SK-N-SH treated with all-trans-retinoic acid at 6 μM for 48 hours (cell line): ENCODE results near the gene FLT1.

Experiments used
- ATAC-seq: fragments of 200-7000 bp; cut with Tn5 transposase; 3 replicates; pipeline ENCODE4 v1.9.1; 2020; ENCODE audit warnings: mild to moderate bottlenecking, moderate library complexity
- ARNTL ChIP-seq: fragments of 450-650 bp; formaldehyde crosslinking; IDR thresholded peaks from 2 replicates; pipeline ENCODE4 v1.5.0; 2020; ENCODE audit warnings: low read depth, mild to moderate bottlenecking, moderate library complexity, borderline replicate concordance
- BACH2 ChIP-seq: fragments of 250-450 bp; sonication (Bioruptor Pico); IDR thresholded peaks from 2 replicates; pipeline ENCODE4 v1.9.0; 2021; ENCODE audit warnings: mild to moderate bottlenecking, borderline replicate concordance
- CREB5 ChIP-seq: fragments of 250-450 bp; sonication (Bioruptor Pico); IDR thresholded peaks from 2 replicates; pipeline ENCODE4 v1.5.1; 2020; ENCODE audit warnings: low read depth, mild to moderate bottlenecking, moderate library complexity
- CSRNP3 ChIP-seq: fragments of 250-450 bp; sonication (Bioruptor Pico); IDR thresholded peaks from 2 replicates; pipeline ENCODE4 v1.5.1; 2021; ENCODE audit warnings: mild to moderate bottlenecking, moderate library complexity
- ESRRG ChIP-seq: fragments of 250-450 bp; sonication (Bioruptor Pico); IDR thresholded peaks from 2 replicates; pipeline ENCODE4 v1.6.1; 2021; ENCODE audit warnings: mild to moderate bottlenecking
- GLIS3 ChIP-seq: fragments of 250-450 bp; sonication (Bioruptor Pico); IDR thresholded peaks from 2 replicates; pipeline ENCODE4 v1.5.0; 2020; ENCODE audit warnings: mild to moderate bottlenecking, moderate library complexity
- ISL1 ChIP-seq: fragments of 250-450 bp; sonication (Bioruptor Pico); IDR thresholded peaks from 2 replicates; pipeline ENCODE4 v2.1.2; 2022; ENCODE audit warnings: mild to moderate bottlenecking, moderate library complexity
- OSR1 ChIP-seq: fragments of 250-450 bp; sonication (Bioruptor Pico); IDR thresholded peaks from 2 replicates; pipeline ENCODE4 v1.8.0; 2022; ENCODE audit warnings: moderate library complexity, mild to moderate bottlenecking, inconsistent platforms
- PATZ1 ChIP-seq: fragments of 250-450 bp; sonication (Bioruptor Pico); IDR thresholded peaks from 2 replicates; pipeline ENCODE4 v1.8.0; 2020; ENCODE audit warnings: mild to moderate bottlenecking, moderate library complexity, borderline replicate concordance
- PPARA ChIP-seq: fragments of 250-450 bp; sonication (Bioruptor Pico); IDR thresholded peaks from 2 replicates; pipeline ENCODE4 v1.5.0; 2020; ENCODE audit warnings: mild to moderate bottlenecking, borderline replicate concordance
- RARB ChIP-seq: fragments of 250-450 bp; sonication (Bioruptor Pico); IDR thresholded peaks from 2 replicates; pipeline ENCODE4 v1.8.0; 2021; ENCODE audit warnings: mild to moderate bottlenecking, moderate library complexity
- SNAI2 ChIP-seq: fragments of 250-450 bp; sonication (Bioruptor Pico); IDR thresholded peaks from 2 replicates; pipeline ENCODE4 v1.5.0; 2020; ENCODE audit warnings: mild to moderate bottlenecking, moderate library complexity
- TCF4 ChIP-seq: fragments of 250-450 bp; sonication (Bioruptor Pico); IDR thresholded peaks from 2 replicates; pipeline ENCODE4 v1.8.0; 2021; ENCODE audit warnings: mild to moderate bottlenecking, moderate library complexity, borderline replicate concordance
- TOX ChIP-seq: fragments of 250-450 bp; sonication (Bioruptor Pico); IDR thresholded peaks from 2 replicates; pipeline ENCODE4 v1.8.0; 2021; ENCODE audit warnings: mild to moderate bottlenecking, moderate library complexity, borderline replicate concordance
- TSHZ2 ChIP-seq: fragments of 250-450 bp; sonication (Bioruptor Pico); IDR thresholded peaks from 2 replicates; pipeline ENCODE4 v1.5.0; 2020; ENCODE audit warnings: mild to moderate bottlenecking, moderate library complexity
- ZC3H10 ChIP-seq: fragments of 250-450 bp; sonication (Bioruptor Pico); IDR thresholded peaks from 2 replicates; pipeline ENCODE4 v1.5.1; 2021; ENCODE audit warnings: mild to moderate bottlenecking, moderate library complexity
- ZFP3 ChIP-seq: fragments of 250-450 bp; sonication (Bioruptor Pico); IDR thresholded peaks from 2 replicates; pipeline ENCODE4 v1.5.0; 2020; ENCODE audit warnings: mild to moderate bottlenecking, moderate library complexity
- ZFP30 ChIP-seq: fragments of 450-650 bp; formaldehyde crosslinking; IDR thresholded peaks from 2 replicates; pipeline ENCODE4 v1.5.0; 2022; ENCODE audit warnings: mild to moderate bottlenecking, moderate library complexity
- ZNF565 ChIP-seq: fragments of 450-650 bp; formaldehyde crosslinking; conservative IDR thresholded peaks from 2 replicates; pipeline ENCODE4 v1.5.0; 2020; ENCODE audit warnings: low read depth, mild to moderate bottlenecking, moderate library complexity
- ZNF70 ChIP-seq: fragments of 450-650 bp; formaldehyde crosslinking; IDR thresholded peaks from 2 replicates; pipeline ENCODE4 v1.5.0; 2020; ENCODE audit warnings: mild to moderate bottlenecking, moderate library complexity
- ZNF8 ChIP-seq: fragments of 450-650 bp; formaldehyde crosslinking; IDR thresholded peaks from 2 replicates; pipeline ENCODE4 v1.5.0; 2020; ENCODE audit warnings: mild to moderate bottlenecking, moderate library complexity

The FLT1 gene

GRCh38 chr13:28510542-28510941 lies 15.6 kb upstream of the FLT1 start:
- TF ChIP-seq ZFP30 (no peak), BACH2 (CRISPR knock-in tag) (no peak), ZNF565 (CRISPR knock-in tag) (no peak), TCF4 (CRISPR knock-in tag) (no peak), CSRNP3 (CRISPR knock-in tag) (no peak), ISL1 (CRISPR knock-in tag) (no peak), ZC3H10 (CRISPR knock-in tag) (no peak), ZFP3 (CRISPR knock-in tag) (no peak), ARNTL (CRISPR knock-in tag) (no peak), ESRRG (no peak), CREB5 (CRISPR knock-in tag) (no peak), ZNF8 (no peak)
- no peak for ATAC-seq

- ATAC-seq = no peak
- TF ChIP-seq ESRRG = no peak
- no peak for TF ChIP-seq SNAI2 (CRISPR knock-in tag)
- TF ChIP-seq ZNF565 (CRISPR knock-in tag) = no peak
- no peak for TF ChIP-seq ZNF8
- TF ChIP-seq TOX (CRISPR knock-in tag) = no peak
- TF ChIP-seq ISL1 (CRISPR knock-in tag) = no peak
- no peak for TF ChIP-seq PPARA (CRISPR knock-in tag)
- no peak for TF ChIP-seq ZNF70 (CRISPR knock-in tag)
Measured at GRCh38 chr13:28510066-28510465, 15.1 kb upstream of the FLT1 start.

- TF ChIP-seq ZNF565 (CRISPR knock-in tag) (no peak), OSR1 (no peak), RARB (no peak), CREB5 (CRISPR knock-in tag) (no peak), ESRRG (no peak), BACH2 (CRISPR knock-in tag) (no peak), TSHZ2 (no peak), GLIS3 (CRISPR knock-in tag) (no peak), ZFP3 (CRISPR knock-in tag) (no peak), PATZ1 (CRISPR knock-in tag) (no peak), ISL1 (CRISPR knock-in tag) (no peak), TCF4 (CRISPR knock-in tag) (no peak), ZNF8 (no peak)
- ATAC-seq = no peak
Measured at GRCh38 chr13:28505543-28506135, 10.7 kb upstream of the FLT1 start.
